HEK293 (cell line): ENCODE results near the gene ACOT12.

Experiments used
- AEBP2 ChIP-seq: fragments of 450-650 bp; formaldehyde crosslinking; IDR thresholded peaks from 2 replicates; pipeline ENCODE4 v1.5.1; 2016; ENCODE audit warnings: missing biosample characterization, missing genetic modification characterization, borderline replicate concordance
- CTCF ChIP-seq: fragments of 450-650 bp; formaldehyde crosslinking; IDR thresholded peaks from 2 replicates; pipeline ENCODE4 v1.5.1; 2016; ENCODE audit warnings: missing biosample characterization, missing genetic modification characterization
- ELK4 ChIP-seq: IDR thresholded peaks from 2 replicates; pipeline ENCODE4 v1.6.1; 2011; ENCODE audit warnings: mild to moderate bottlenecking, low read depth, low read length, borderline replicate concordance
- FEZF1 ChIP-seq: fragments of 450-650 bp; formaldehyde crosslinking; IDR thresholded peaks from 2 replicates; pipeline ENCODE4 v1.5.1; 2016; ENCODE audit warnings: missing biosample characterization, missing genetic modification characterization
- PRDM4 ChIP-seq: fragments of 450-650 bp; formaldehyde crosslinking; IDR thresholded peaks from 2 replicates; pipeline ENCODE4 v1.5.1; 2017; ENCODE audit warnings: missing biosample characterization, missing genetic modification characterization
- RBAK ChIP-seq: fragments of 450-650 bp; formaldehyde crosslinking; IDR thresholded peaks from 2 replicates; pipeline ENCODE4 v1.5.1; 2016; ENCODE audit warnings: missing biosample characterization, missing genetic modification characterization
- TCF7L2 ChIP-seq: IDR thresholded peaks from 2 replicates; pipeline ENCODE4 v1.6.1; 2011; ENCODE audit warnings: low read depth, mild to moderate bottlenecking, inconsistent platforms, low read length, moderate library complexity, borderline replicate concordance
- YY1 ChIP-seq: fragments of 450-650 bp; formaldehyde crosslinking; IDR thresholded peaks from 2 replicates; pipeline ENCODE4 v1.5.1; 2018; ENCODE audit warnings: missing biosample characterization, missing genetic modification characterization
- ZFP69B ChIP-seq: fragments of 450-650 bp; formaldehyde crosslinking; IDR thresholded peaks from 2 replicates; pipeline ENCODE4 v1.5.1; 2016; ENCODE audit warnings: missing biosample characterization, missing genetic modification characterization
- ZNF280D ChIP-seq: fragments of 450-650 bp; formaldehyde crosslinking; IDR thresholded peaks from 2 replicates; pipeline ENCODE4 v1.5.1; 2016; ENCODE audit warnings: missing biosample characterization, missing genetic modification characterization
- ZNF426 ChIP-seq: fragments of 450-650 bp; formaldehyde crosslinking; IDR thresholded peaks from 2 replicates; pipeline ENCODE4 v1.5.1; 2017; ENCODE audit warnings: missing biosample characterization, missing genetic modification characterization, mild to moderate bottlenecking, inconsistent platforms, moderate library complexity
- ZNF639 ChIP-seq: fragments of 450-650 bp; formaldehyde crosslinking; IDR thresholded peaks from 2 replicates; pipeline ENCODE4 v1.5.1; 2016; ENCODE audit warnings: missing biosample characterization, missing genetic modification characterization
- ZNF670 ChIP-seq: fragments of 450-650 bp; formaldehyde crosslinking; IDR thresholded peaks from 2 replicates; pipeline ENCODE4 v1.5.1; 2016; ENCODE audit warnings: missing biosample characterization, missing genetic modification characterization, low read depth
- ZSCAN30 ChIP-seq: fragments of 450-650 bp; IDR thresholded peaks from 2 replicates; pipeline ENCODE4 v1.5.1; 2018; ENCODE audit warnings: missing biosample characterization, mild to moderate bottlenecking, missing genetic modification characterization, moderate library complexity

GRCh38 chr5:81334304-81335061, 59.5 kb downstream of the ACOT12 start:
- TF ChIP-seq RBAK (tag by site-specific recombination): no peak
- TF ChIP-seq AEBP2 (tag by site-specific recombination): no peak
- TF ChIP-seq ZSCAN30 (tag by site-specific recombination): no peak
- TF ChIP-seq CTCF (tag by site-specific recombination): no peak
- TF ChIP-seq PRDM4 (tag by site-specific recombination): no peak
- no peak for TF ChIP-seq YY1 (tag by site-specific recombination)
- TF ChIP-seq ZNF670 (tag by site-specific recombination): no peak
- no peak for TF ChIP-seq ZFP69B
- no peak for TF ChIP-seq FEZF1
- TF ChIP-seq TCF7L2: no peak
- TF ChIP-seq ZNF280D: no peak
- TF ChIP-seq ZNF639 (tag by site-specific recombination): no peak
- no peak for TF ChIP-seq ELK4
- TF ChIP-seq ZNF426 (tag by site-specific recombination): no peak
